ENCODE results near the gene C16orf89.

- TF ChIP-seq CTCF (optimal IDR thresholded peaks at IDR 0.05 in 1 of 3, IDR thresholded peaks at IDR 0.05 in 1 of 3, conservative IDR thresholded peaks at IDR 0.05 in 1 of 3; ENCODE audit: extremely low read depth in 1 of 3, insufficient read depth in 2 of 3, low read length in 3 of 3): no peak
- no peak for TF ChIP-seq EZH2 (IDR thresholded peaks at IDR 0.05; ENCODE audit: low read length)
Measured at GRCh38 chr16:5066511-5066910, 755 bp upstream of the C16orf89 start.
